ENCODE data around the gene FAAP100.

The FAAP100 gene

GRCh38 chr17:81572563-81573168 lies 20.5 kb upstream of the FAAP100 start:
- no peaks in the 10 kb centered on the region for H3K27me3 ChIP-seq (ENCODE audit: control insufficient read depth, insufficient read depth, low read length)
- H3K4me1 ChIP-seq (ENCODE audit: control insufficient read depth, insufficient read depth, low read length) = peaks cover 11% of the 10 kb centered on the region
- H3K4me3 ChIP-seq (ENCODE audit: low read length) = no peak overlapping the region
- H3K9ac ChIP-seq (ENCODE audit: low read length) = no peak overlapping the region
- no peak overlapping the region for H3K27ac ChIP-seq (ENCODE audit: low read depth, low read length)
- peaks cover 41% of the 10 kb centered on the region for H3K36me3 ChIP-seq (ENCODE audit: control insufficient read depth, insufficient read depth, low read length)

GRCh38 chr17:81570964-81571363 lies 18.8 kb upstream of the FAAP100 start:
- Histone ChIP-seq H3K9ac (ENCODE audit: low read length) (no peak overlapping the region), H3K4me1 (ENCODE audit: control insufficient read depth, insufficient read depth, low read length) (peaks cover 21% of the 10 kb centered on the region), H3K4me3 (ENCODE audit: low read length) (no peak overlapping the region), H3K27ac (ENCODE audit: low read depth, low read length) (no peak overlapping the region), H3K36me3 (ENCODE audit: control insufficient read depth, insufficient read depth, low read length) (peaks cover 41% of the 10 kb centered on the region), H3K27me3 (ENCODE audit: control insufficient read depth, insufficient read depth, low read length) (no peaks in the 10 kb centered on the region)

GRCh38 chr17:81569986-81570514 lies 17.9 kb upstream of the FAAP100 start:
- H3K9ac ChIP-seq (ENCODE audit: low read length) = no peak overlapping the region
- no peak overlapping the region for H3K27ac ChIP-seq (ENCODE audit: low read depth, low read length)
- no peaks in the 10 kb centered on the region for H3K27me3 ChIP-seq (ENCODE audit: control insufficient read depth, insufficient read depth, low read length)
- H3K4me3 ChIP-seq (ENCODE audit: low read length) = no peak overlapping the region
- H3K4me1 ChIP-seq (ENCODE audit: control insufficient read depth, insufficient read depth, low read length) = peaks cover 25% of the 10 kb centered on the region
- H3K36me3 ChIP-seq (ENCODE audit: control insufficient read depth, insufficient read depth, low read length) = peaks cover 43% of the 10 kb centered on the region

GRCh38 chr17:81568416-81568815 lies 16.3 kb upstream of the FAAP100 start:
- Histone ChIP-seq H3K4me1 (ENCODE audit: control insufficient read depth, insufficient read depth, low read length) (peaks cover 25% of the 10 kb centered on the region), H3K9ac (ENCODE audit: low read length) (no peak overlapping the region), H3K36me3 (ENCODE audit: control insufficient read depth, insufficient read depth, low read length) (peaks cover 46% of the 10 kb centered on the region), H3K4me3 (ENCODE audit: low read length) (no peak overlapping the region), H3K27ac (ENCODE audit: low read depth, low read length) (peak overlapping the region; percentile 54), H3K27me3 (ENCODE audit: control insufficient read depth, insufficient read depth, low read length) (no peaks in the 10 kb centered on the region)

GRCh38 chr17:81567191-81567590 lies 15.0 kb upstream of the FAAP100 start:
- H3K36me3 ChIP-seq (ENCODE audit: control insufficient read depth, insufficient read depth, low read length) = peaks cover 39% of the 10 kb centered on the region
- peaks cover 25% of the 10 kb centered on the region for H3K4me1 ChIP-seq (ENCODE audit: control insufficient read depth, insufficient read depth, low read length)
- no peak overlapping the region for H3K9ac ChIP-seq (ENCODE audit: low read length)
- peak overlapping the region; percentile 73 for H3K27ac ChIP-seq (ENCODE audit: low read depth, low read length)
- H3K27me3 ChIP-seq (ENCODE audit: control insufficient read depth, insufficient read depth, low read length) = no peaks in the 10 kb centered on the region
- peak overlapping the region; percentile 38 for H3K4me3 ChIP-seq (ENCODE audit: low read length)

GRCh38 chr17:81566461-81567126 lies 14.4 kb upstream of the FAAP100 start:
- Histone ChIP-seq H3K27me3 (ENCODE audit: control insufficient read depth, insufficient read depth, low read length) (no peaks in the 10 kb centered on the region), H3K4me1 (ENCODE audit: control insufficient read depth, insufficient read depth, low read length) (peaks cover 25% of the 10 kb centered on the region), H3K27ac (ENCODE audit: low read depth, low read length) (peak overlapping the region; percentile 73), H3K36me3 (ENCODE audit: control insufficient read depth, insufficient read depth, low read length) (peaks cover 36% of the 10 kb centered on the region), H3K4me3 (ENCODE audit: low read length) (peak overlapping the region; percentile 39), H3K9ac (ENCODE audit: low read length) (no peak overlapping the region)

GRCh38 chr17:81565231-81565630 lies 13.1 kb upstream of the FAAP100 start:
- Histone ChIP-seq H3K27me3 (ENCODE audit: control insufficient read depth, insufficient read depth, low read length) (no peaks in the 10 kb centered on the region), H3K4me3 (ENCODE audit: low read length) (no peak overlapping the region), H3K27ac (ENCODE audit: low read depth, low read length) (peak overlapping the region; percentile 40), H3K36me3 (ENCODE audit: control insufficient read depth, insufficient read depth, low read length) (peaks cover 23% of the 10 kb centered on the region), H3K4me1 (ENCODE audit: control insufficient read depth, insufficient read depth, low read length) (peaks cover 25% of the 10 kb centered on the region), H3K9ac (ENCODE audit: low read length) (no peak overlapping the region)

- H3K36me3 ChIP-seq (ENCODE audit: control insufficient read depth, insufficient read depth, low read length) = peaks cover 18% of the 10 kb centered on the region
- H3K27me3 ChIP-seq (ENCODE audit: control insufficient read depth, insufficient read depth, low read length) = no peaks in the 10 kb centered on the region
- no peak overlapping the region for H3K4me3 ChIP-seq (ENCODE audit: low read length)
- H3K27ac ChIP-seq (ENCODE audit: low read depth, low read length) = peak overlapping the region; percentile 6
- H3K9ac ChIP-seq (ENCODE audit: low read length) = no peak overlapping the region
- H3K4me1 ChIP-seq (ENCODE audit: control insufficient read depth, insufficient read depth, low read length) = peaks cover 25% of the 10 kb centered on the region
Measured at GRCh38 chr17:81564778-81565177, 12.6 kb upstream of the FAAP100 start.

- H3K4me1 ChIP-seq (ENCODE audit: control insufficient read depth, insufficient read depth, low read length) = peaks cover 25% of the 10 kb centered on the region
- no peak overlapping the region for H3K4me3 ChIP-seq (ENCODE audit: low read length)
- no peaks in the 10 kb centered on the region for H3K27me3 ChIP-seq (ENCODE audit: control insufficient read depth, insufficient read depth, low read length)
- H3K27ac ChIP-seq (ENCODE audit: low read depth, low read length) = no peak overlapping the region
- H3K9ac ChIP-seq (ENCODE audit: low read length) = no peak overlapping the region
- H3K36me3 ChIP-seq (ENCODE audit: control insufficient read depth, insufficient read depth, low read length) = peaks cover 15% of the 10 kb centered on the region
Measured at GRCh38 chr17:81563861-81564586, 11.9 kb upstream of the FAAP100 start.

- Histone ChIP-seq H3K4me1 (ENCODE audit: control insufficient read depth, insufficient read depth, low read length) (peaks cover 9% of the 10 kb centered on the region), H3K9ac (ENCODE audit: low read length) (no peak overlapping the region), H3K4me3 (ENCODE audit: low read length) (no peak overlapping the region), H3K27me3 (ENCODE audit: control insufficient read depth, insufficient read depth, low read length) (no peaks in the 10 kb centered on the region), H3K27ac (ENCODE audit: low read depth, low read length) (no peak overlapping the region), H3K36me3 (ENCODE audit: control insufficient read depth, insufficient read depth, low read length) (peaks cover 25% of the 10 kb centered on the region)
Measured at GRCh38 chr17:81561494-81561885, 9.3 kb upstream of the FAAP100 start.

GRCh38 chr17:81558941-81559806 lies 7.0 kb upstream of the FAAP100 start:
- no peaks in the 10 kb centered on the region for H3K4me1 ChIP-seq (ENCODE audit: control insufficient read depth, insufficient read depth, low read length)
- no peak overlapping the region for H3K27ac ChIP-seq (ENCODE audit: low read depth, low read length)
- no peaks in the 10 kb centered on the region for H3K27me3 ChIP-seq (ENCODE audit: control insufficient read depth, insufficient read depth, low read length)
- peaks cover 17% of the 10 kb centered on the region for H3K36me3 ChIP-seq (ENCODE audit: control insufficient read depth, insufficient read depth, low read length)
- H3K4me3 ChIP-seq (ENCODE audit: low read length) = no peak overlapping the region
- H3K9ac ChIP-seq (ENCODE audit: low read length) = no peak overlapping the region

- peaks cover 13% of the 10 kb centered on the region for H3K36me3 ChIP-seq (ENCODE audit: control insufficient read depth, insufficient read depth, low read length)
- peaks cover 7% of the 10 kb centered on the region for H3K4me1 ChIP-seq (ENCODE audit: control insufficient read depth, insufficient read depth, low read length)
- no peak overlapping the region for H3K27ac ChIP-seq (ENCODE audit: low read depth, low read length)
Measured at GRCh38 chr17:81558115-81558468, 5.9 kb upstream of the FAAP100 start.

More at GRCh38 chr17:81558115-81558468, 5.9 kb upstream of the FAAP100 start:
- Histone ChIP-seq H3K9ac (ENCODE audit: low read length) (no peak overlapping the region), H3K27me3 (ENCODE audit: control insufficient read depth, insufficient read depth, low read length) (no peaks in the 10 kb centered on the region), H3K4me3 (ENCODE audit: low read length) (no peak overlapping the region)

Measured in rectal smooth muscle tissue (tissue), 1 donor.